Endothelial cell of umbilical vein (primary cell): ENCODE results near the gene KDM3B. TPM values are rescaled to one million over a fixed set of nuclear protein-coding genes. Genes with fewer than 3 reads are reported as not detected.

Source experiments
- BruUV-seq: library from RNA; stranded (reverse); fragments of 400-500 nt; replicated peaks from 2 replicates; lab custom pipeline; 2021; lab: Mats Ljungman, UMichigan
- CTCF ChIA-PET: fragments of 300-600, 350-600 bp; sonication (Branson Sonifier 250); formaldehyde crosslinking; loops from one replicate; lab custom pipeline; 2021; ENCODE audit warnings: antibody characterized with exemption, inconsistent platforms; lab: Charles Lee
- POLR2A ChIA-PET: fragments of 300-600, 350-600 bp; sonication (Branson Sonifier 250); formaldehyde crosslinking; loops from one replicate; lab custom pipeline; 2021; ENCODE audit warnings: antibody characterized with exemption, inconsistent platforms; lab: Charles Lee
- DNase-seq: peaks from one replicate; pipeline ENCODE4 v3.0.0-alpha.2; 2011; ENCODE audit warnings: low read depth, low spot score
- FAIRE-seq: peaks from 2 replicates; lab custom pipeline; 2011; peaks lifted over from hg19 to GRCh38; lab: Jason Lieb, UNC
- H2AFZ ChIP-seq: 2 replicates; pipeline ENCODE4 v1.6.0; 2012; ENCODE audit warnings: low read depth, low read length, control low read depth, inconsistent platforms
- H3K27ac ChIP-seq: 2 replicates; pipeline ENCODE4 v1.5.1; 2011; ENCODE audit warnings: low read depth, mild to moderate bottlenecking, control low read depth, low read length, moderate library complexity; ENCODE audit not compliant: insufficient read depth
- H3K27me3 ChIP-seq, 2 experiments: 2 replicates each; pipeline versions ENCODE4 v1.6.0 to v1.6.1; 2011; ENCODE audit warnings: low read length in 2 of 2, mixed read lengths in 1 of 2; ENCODE audit not compliant: control insufficient read depth in 2 of 2, insufficient read depth in 2 of 2
- H3K36me3 ChIP-seq, 2 experiments: 2 replicates in 1 of 2; 3 replicates in 1 of 2; pipeline ENCODE4 v1.5.1; 2011; ENCODE audit warnings: low read length in 2 of 2, mild to moderate bottlenecking in 1 of 2, moderate library complexity in 1 of 2; ENCODE audit not compliant: control insufficient read depth in 2 of 2, insufficient read depth in 2 of 2; ENCODE audit errors: extremely low read depth in 1 of 2
- H3K4me1 ChIP-seq: 3 replicates; pipeline ENCODE4 v1.5.1; 2011; ENCODE audit warnings: mild to moderate bottlenecking, low read length; ENCODE audit not compliant: control insufficient read depth, insufficient read depth; ENCODE audit errors: extremely low read depth
- H3K4me2 ChIP-seq: 2 replicates; pipeline ENCODE4 v1.6.1; 2011; ENCODE audit warnings: low read length, control low read depth, mixed read lengths; ENCODE audit not compliant: insufficient read depth
- H3K4me3 ChIP-seq, 3 experiments: fragments of 200-600 bp in 1 of 3; sonication (generic), shearing (Covaris generic) in 1 of 3; replicated peaks in 1 of 3; 2 replicates each; pipeline ENCODE4 v1.5.1; 2011 to 2016; ENCODE audit warnings: control low read depth in 3 of 3, low read length in 3 of 3, mild to moderate bottlenecking in 2 of 3, inconsistent platforms in 1 of 3, low read depth in 1 of 3, moderate library complexity in 1 of 3; ENCODE audit not compliant: insufficient read depth in 1 of 3
- H3K79me2 ChIP-seq: 2 replicates; pipeline ENCODE4 v1.6.0; 2012; ENCODE audit warnings: low read length, inconsistent platforms; ENCODE audit not compliant: control insufficient read depth, insufficient read depth
- H3K9ac ChIP-seq: replicated peaks from 2 replicates; pipeline ENCODE3; 2011; ENCODE audit warnings: low read length, control low read depth; ENCODE audit not compliant: insufficient read depth; ENCODE audit errors: extremely low read depth
- H3K9me1 ChIP-seq: replicated peaks from 3 replicates; pipeline ENCODE4 v1.6.0; 2011; ENCODE audit warnings: mild to moderate bottlenecking, low read length; ENCODE audit not compliant: control insufficient read depth, insufficient read depth; ENCODE audit errors: extremely low read depth
- H3K9me3 ChIP-seq: replicated peaks from 2 replicates; pipeline ENCODE4 v1.5.1; 2012; ENCODE audit warnings: low read length, inconsistent platforms; ENCODE audit not compliant: control insufficient read depth, insufficient read depth
- H4K20me1 ChIP-seq: replicated peaks from 2 replicates; pipeline ENCODE3; 2011; ENCODE audit warnings: mild to moderate bottlenecking, low read length; ENCODE audit not compliant: control insufficient read depth, insufficient read depth; ENCODE audit errors: extremely low read depth
- CTCF ChIP-seq, 2 donors: IDR thresholded peaks; 1 replicate in 1 of 2; 2 replicates in 1 of 2; pipeline ENCODE4 v1.5.1; 2011; ENCODE audit warnings: low read length in 2 of 2, mild to moderate bottlenecking in 2 of 2, moderate library complexity in 2 of 2, control low read depth in 1 of 2, inconsistent platforms in 1 of 2, low read depth in 1 of 2; ENCODE audit not compliant: insufficient read depth in 1 of 2; ENCODE audit errors: extremely low read depth in 1 of 2
- EZH2 ChIP-seq: IDR thresholded peaks from 2 replicates; pipeline ENCODE4 v1.6.1; 2012; ENCODE audit warnings: borderline replicate concordance, low read depth, mild to moderate bottlenecking, moderate library complexity, low read length, inconsistent platforms; ENCODE audit not compliant: severe bottlenecking
- FOS ChIP-seq: IDR thresholded peaks from 2 replicates; pipeline ENCODE4 v1.6.1; 2011; ENCODE audit warnings: mild to moderate bottlenecking, low read length, moderate library complexity, borderline replicate concordance; ENCODE audit not compliant: insufficient read depth
- JUN ChIP-seq: IDR thresholded peaks from 2 replicates; pipeline ENCODE4 v1.6.1; 2011; ENCODE audit warnings: borderline replicate concordance, low read depth; ENCODE audit not compliant: insufficient read length, insufficient read depth
- POLR2A ChIP-seq: IDR thresholded peaks from 2 replicates; pipeline ENCODE4 v1.6.1; 2012; ENCODE audit warnings: low read depth, mild to moderate bottlenecking, control low read depth, low read length
- POLR2AphosphoS5 ChIP-seq: IDR thresholded peaks from 2 replicates; pipeline ENCODE4 v1.6.1; 2012; ENCODE audit warnings: low read depth, mild to moderate bottlenecking, control low read depth, low read length, moderate library complexity; ENCODE audit not compliant: insufficient read depth
- dilution Hi-C: fragments of 300-500 bp; cut with MboI; formaldehyde crosslinking; loops from one replicate; pipeline ENCODE4 v1.15.0; 2019; ENCODE audit warnings: low sequenced_read_pairs; ENCODE audit not compliant: extremely low pct_ligation_motif_present
- intact Hi-C: fragments of 100-400 bp; cut with micrococcal nuclease; formaldehyde crosslinking; loops from one replicate; pipeline ENCODE4 v1.10.0; 2022
- polyA plus RNA-seq, 4 experiments: library from polyadenylated mRNA; depleted of rRNA in 3 of 4; stranded (reverse) in 3 of 4; unstranded in 1 of 4; fragments of >200 nt; gene quantifications; 2 replicates each; pipeline versions ENCODE4 v1.2.1 to v1.2.3, GENCODE V29; 2011 to 2012; ENCODE audit warnings: missing spikeins in 1 of 4
- total RNA-seq: library from RNA; stranded (reverse); gene quantifications from 2 replicates; pipeline ENCODE4 v1.2.3, GENCODE V29; 2021
- TF ChIP-seq, protein P1 (sequence below): IDR thresholded peaks from 2 replicates; pipeline ENCODE4 v1.6.1; 2011; ENCODE audit not compliant: insufficient read depth, insufficient read length

The KDM3B gene
- total and polyA plus RNA-seq, 2 donors (not counting 3 experiments of a cell fraction or from before 2014, with no cell fraction given): 19.0 to 55.7 TPM

DNA sequence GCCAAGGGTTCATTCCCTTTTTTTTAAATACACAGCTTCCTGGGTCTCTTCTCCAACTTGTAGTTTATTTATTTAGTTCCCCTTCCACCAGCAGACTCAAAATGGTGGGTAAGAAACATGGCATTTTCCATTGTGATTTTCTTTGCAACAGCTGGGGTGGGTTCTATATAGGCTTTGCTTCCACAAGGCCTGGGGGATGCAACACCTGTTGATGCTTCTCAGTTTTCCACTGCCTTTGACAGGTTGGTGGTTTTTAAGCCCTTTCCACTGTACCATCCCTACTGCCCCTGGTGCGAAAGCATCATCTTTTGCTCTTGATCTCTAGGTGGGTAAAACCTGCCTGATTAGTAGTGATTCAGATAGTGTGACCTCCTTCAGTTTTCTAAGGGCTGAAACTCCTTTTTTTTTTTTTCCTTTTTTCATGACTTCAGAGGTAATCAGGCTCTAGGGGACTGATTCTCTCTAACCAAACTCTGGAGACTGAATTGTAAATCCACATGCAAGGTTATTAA lies 8.5 kb downstream of the KDM3B start:
- H4K20me1 ChIP-seq: peaks cover 4% of the 10 kb centered on the region
- FAIRE-seq (no peak), DNase-seq (no peak)
- POLR2A ChIA-PET: no interaction called here
- CTCF ChIA-PET: no interaction called here
- intact Hi-C loops: no loop called here
- no peak overlapping the region for H2AFZ ChIP-seq
- H3K27me3 ChIP-seq: no peaks in the 10 kb centered on the region
- BruUV-seq: no TSS peak
- H3K4me2 ChIP-seq: no peak overlapping the region
- peaks cover 74% of the 10 kb centered on the region for H3K79me2 ChIP-seq
- no peaks in the 10 kb centered on the region for H3K36me3 ChIP-seq
- no peaks in the 10 kb centered on the region for H3K9me3 ChIP-seq
- no peaks in the 10 kb centered on the region for H3K4me1 ChIP-seq
- no peak overlapping the region for H3K4me3 ChIP-seq
- H3K9ac ChIP-seq: no peak overlapping the region
- no peak overlapping the region for H3K27ac ChIP-seq
- no peak for TF ChIP-seq POLR2AphosphoS5
- no peak for TF ChIP-seq FOS
- no peak for TF ChIP-seq CTCF (IDR thresholded peaks at IDR 0.05; ENCODE audit: extremely low read depth in 1 of 2, insufficient read depth in 1 of 2, low read depth in 1 of 2, low read length in 2 of 2)
- no peaks in the 10 kb centered on the region for H3K9me1 ChIP-seq
- dilution Hi-C loops: no loop called here

- CTCF ChIA-PET: interaction anchor here (1.5 kb wide), 1 partner anchor 12 kb away, joined by 3 read pairs; no protein-coding TSS in a partner anchor
- Histone ChIP-seq H3K9ac (no peak overlapping the region), H4K20me1 (peaks cover 4% of the 10 kb centered on the region), H3K4me1 (peaks cover 13% of the 10 kb centered on the region), H3K4me3 (no peak overlapping the region), H3K79me2 (peaks cover 72% of the 10 kb centered on the region), H3K27me3 (no peaks in the 10 kb centered on the region), H3K9me1 (no peaks in the 10 kb centered on the region), H3K4me2 (no peak overlapping the region), H3K27ac (no peak overlapping the region), H3K9me3 (no peaks in the 10 kb centered on the region), H2AFZ (no peak overlapping the region), H3K36me3 (no peaks in the 10 kb centered on the region)
- BruUV-seq: no TSS peak
- intact Hi-C loops: no loop called here
- dilution Hi-C loops: no loop called here
- FAIRE-seq: no peak
- no peak for DNase-seq
- POLR2A ChIA-PET: no interaction called here
- TF ChIP-seq CTCF (IDR thresholded peaks at IDR 0.05; ENCODE audit: extremely low read depth in 1 of 2, insufficient read depth in 1 of 2, low read depth in 1 of 2, low read length in 2 of 2) (no peak), EZH2 (no peak), POLR2AphosphoS5 (no peak), POLR2A (no peak), FOS (no peak), JUN (no peak)
- TF ChIP-seq, protein P1, sequence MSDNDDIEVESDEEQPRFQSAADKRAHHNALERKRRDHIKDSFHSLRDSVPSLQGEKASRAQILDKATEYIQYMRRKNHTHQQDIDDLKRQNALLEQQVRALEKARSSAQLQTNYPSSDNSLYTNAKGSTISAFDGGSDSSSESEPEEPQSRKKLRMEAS: no peak
Observed at GRCh38 chr5:138364576-138364975, 12.1 kb downstream of the KDM3B start.
